Esophagus (tissue), 2 donors: ENCODE results near the gene LHX4. TPM values are rescaled to one million over a fixed set of nuclear protein-coding genes. Genes with fewer than 3 reads are reported as not detected.

Source experiments
- H3K27ac ChIP-seq, 2 donors: one replicate each; pipeline ENCODE4 v1.5.1; 2013; ENCODE audit warnings: low read depth in 2 of 2, mild to moderate bottlenecking in 2 of 2, inconsistent platforms in 1 of 2, low read length in 1 of 2, moderate library complexity in 1 of 2
- H3K27me3 ChIP-seq, 2 donors: one replicate each; pipeline ENCODE4 v1.6.1; 2013; ENCODE audit warnings: low read length in 2 of 2, control low read depth in 1 of 2, mild to moderate bottlenecking in 1 of 2; ENCODE audit not compliant: insufficient read depth in 2 of 2, control insufficient read depth in 1 of 2
- H3K36me3 ChIP-seq, 2 donors: one replicate each; pipeline ENCODE4 v1.6.1; 2013; ENCODE audit warnings: low read length in 1 of 2; ENCODE audit not compliant: control insufficient read depth in 2 of 2, insufficient read depth in 2 of 2
- H3K4me1 ChIP-seq, 2 donors: one replicate each; pipeline ENCODE4 v1.6.1; 2013; ENCODE audit warnings: low read length in 1 of 2; ENCODE audit not compliant: control insufficient read depth in 2 of 2, insufficient read depth in 2 of 2
- H3K4me3 ChIP-seq, 2 donors: one replicate each; pipeline ENCODE4 v1.5.1; 2013; ENCODE audit warnings: low read length in 2 of 2, mild to moderate bottlenecking in 2 of 2, low read depth in 1 of 2, moderate library complexity in 1 of 2
- H3K9me3 ChIP-seq, 2 donors: one replicate each; pipeline ENCODE4 v1.6.1; 2013; ENCODE audit warnings: mild to moderate bottlenecking in 2 of 2, low read depth in 1 of 2, low read length in 1 of 2, moderate library complexity in 1 of 2; ENCODE audit not compliant: control insufficient read depth in 2 of 2, insufficient read depth in 1 of 2
- WGBS, 2 donors: extraction: QIAGEN DNeasy Blood & Tissue Kit; methylation state at CpG; one replicate each; pipeline ENCODE4 v1.1.7; 2013; 5-methylcytosine and 5-hydroxymethylcytosine counted together
- polyA plus RNA-seq, 2 donors: library from polyadenylated mRNA; stranded (reverse); fragments of 200-250 nt; gene quantifications; one replicate each; pipeline ENCODE4 v1.2.3, GENCODE V29; 2013
- donor health status: healthy with polysubstance abuse.
- donor health status: Bipolar disorder and iron deficiency.

The LHX4 gene
- polyA plus RNA-seq, 2 donors = 0.13 to 0.28 TPM

DNA sequence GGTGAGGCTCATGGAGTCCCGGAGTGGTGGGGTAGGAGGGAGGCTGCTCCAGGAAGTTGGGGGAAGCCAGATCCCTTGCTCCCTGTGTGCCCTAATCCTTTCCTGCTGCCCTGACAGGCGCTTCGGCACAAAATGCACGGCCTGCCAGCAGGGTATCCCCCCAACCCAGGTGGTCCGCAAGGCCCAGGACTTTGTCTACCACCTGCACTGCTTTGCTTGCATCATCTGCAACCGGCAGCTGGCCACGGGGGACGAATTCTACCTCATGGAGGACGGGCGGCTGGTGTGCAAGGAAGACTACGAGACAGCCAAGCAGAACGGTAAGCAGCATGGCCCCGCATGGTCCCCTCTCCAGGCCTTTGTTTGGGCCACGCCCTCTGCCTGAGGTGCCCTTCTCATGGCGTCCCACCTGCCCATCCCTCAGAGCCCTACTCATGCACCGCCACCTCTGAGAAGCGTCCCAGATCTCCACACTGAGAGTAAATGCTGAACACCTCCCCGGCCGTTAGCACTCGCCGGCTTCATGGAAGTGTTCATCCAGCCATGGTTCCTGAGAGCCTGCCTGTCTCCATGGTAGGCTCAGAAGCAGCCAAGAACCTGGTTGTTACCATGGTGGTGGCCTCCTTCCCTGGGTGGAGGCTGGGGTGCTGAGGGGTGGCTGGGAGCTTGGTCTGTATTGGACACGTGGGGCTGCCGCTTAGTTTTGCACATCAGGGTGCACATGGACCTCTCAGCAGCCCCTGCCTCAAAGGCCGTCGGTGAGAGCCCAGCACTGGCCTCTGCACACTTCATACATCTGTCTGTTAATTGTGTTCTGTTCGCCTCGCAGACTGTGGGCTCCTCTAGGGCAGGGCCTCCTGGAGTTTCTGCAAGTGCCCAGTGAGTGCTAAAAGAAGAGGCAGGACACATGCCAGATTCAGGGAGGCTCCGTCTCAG, 36.5 kb downstream of the LHX4 start:
- no peaks in the 10 kb centered on the region for H3K4me1 ChIP-seq
- no peaks in the 10 kb centered on the region for H3K36me3 ChIP-seq
- WGBS, 2 donors = 86 to 88% methylated on average over 28 of the region's 28 CpGs
- H3K27me3 ChIP-seq = no peaks in the 10 kb centered on the region
- H3K9me3 ChIP-seq = no peaks in the 10 kb centered on the region
- no peak overlapping the region for H3K4me3 ChIP-seq
- H3K27ac ChIP-seq = no peak overlapping the region

DNA sequence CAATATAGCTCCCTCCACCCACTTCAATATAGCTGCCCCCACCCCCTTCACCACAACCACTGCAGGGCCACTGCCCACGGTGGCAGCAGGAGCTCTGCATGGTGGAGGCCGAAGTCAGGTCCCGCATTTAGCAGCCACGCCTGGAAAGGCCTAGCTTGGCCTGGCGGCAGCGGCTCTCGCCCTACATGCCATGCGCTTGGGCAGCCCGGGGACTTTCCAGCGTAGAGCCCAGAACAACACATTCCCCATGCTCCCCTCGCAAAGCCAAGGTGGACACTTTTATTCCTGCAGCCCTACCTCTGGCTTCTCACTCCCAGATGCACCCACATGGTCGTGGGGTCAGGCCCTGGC, 37.1 kb downstream of the LHX4 start:
- H3K27me3 ChIP-seq = no peaks in the 10 kb centered on the region
- H3K9me3 ChIP-seq = no peaks in the 10 kb centered on the region
- H3K4me3 ChIP-seq = no peak overlapping the region
- H3K36me3 ChIP-seq = no peaks in the 10 kb centered on the region
- no peaks in the 10 kb centered on the region for H3K4me1 ChIP-seq
- 90 to 95% methylated on average over 12 of the region's 12 CpGs for WGBS, 2 donors
- no peak overlapping the region for H3K27ac ChIP-seq

DNA sequence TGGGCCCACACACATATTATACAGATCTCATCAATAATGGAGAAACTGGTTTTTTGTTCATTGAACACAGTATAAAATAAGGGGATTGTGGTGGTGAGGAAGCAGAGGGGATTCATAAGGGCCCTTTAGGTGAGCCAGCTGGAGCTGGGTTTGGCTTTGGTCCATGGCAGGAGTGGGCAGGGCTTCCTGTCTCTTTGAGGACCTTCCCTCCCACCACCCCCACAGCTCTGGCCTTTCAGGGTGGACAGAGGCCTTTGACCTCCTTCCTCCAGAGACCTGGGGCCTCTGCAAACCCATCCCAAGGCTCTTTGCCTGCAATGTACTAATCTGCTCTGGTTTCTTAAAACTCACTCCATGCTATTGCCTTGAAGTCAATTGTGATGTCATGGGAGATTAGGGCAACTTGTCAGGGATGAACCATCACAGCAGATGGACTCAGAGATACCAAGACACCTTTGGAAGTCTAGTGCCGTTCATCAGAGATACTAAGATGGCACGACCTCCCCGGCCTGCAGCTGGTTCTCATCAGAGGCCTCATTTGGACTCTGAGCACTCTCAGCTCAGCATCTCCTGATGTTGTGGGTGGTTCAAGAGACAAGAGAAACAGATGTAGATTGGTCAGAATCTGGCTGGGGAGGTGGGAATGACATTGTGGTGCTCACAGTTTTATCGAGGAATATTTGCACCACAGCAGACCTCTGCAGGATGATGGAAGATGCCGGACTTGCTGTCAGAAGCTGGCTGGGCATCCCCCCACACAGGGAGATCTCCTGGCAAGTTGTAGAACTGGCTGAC, 37.9 kb downstream of the LHX4 start:
- 78 to 89% methylated on average over 5 of the region's 5 CpGs for WGBS, 2 donors
- H3K27me3 ChIP-seq = no peaks in the 10 kb centered on the region
- H3K27ac ChIP-seq = no peak overlapping the region
- H3K9me3 ChIP-seq = no peaks in the 10 kb centered on the region
- no peaks in the 10 kb centered on the region for H3K4me1 ChIP-seq
- no peak overlapping the region for H3K4me3 ChIP-seq
- no peaks in the 10 kb centered on the region for H3K36me3 ChIP-seq

GRCh38 chr1:180268556-180269075, 38.6 kb downstream of the LHX4 start:
- H3K9me3 ChIP-seq = no peaks in the 10 kb centered on the region
- 71 to 74% methylated on average over 9 of the region's 9 CpGs for WGBS, 2 donors
- H3K27me3 ChIP-seq = no peaks in the 10 kb centered on the region
- no peaks in the 10 kb centered on the region for H3K36me3 ChIP-seq
- H3K4me3 ChIP-seq = no peak overlapping the region
- no peak overlapping the region for H3K27ac ChIP-seq
- H3K4me1 ChIP-seq = no peaks in the 10 kb centered on the region

GRCh38 chr1:180269645-180270529, 39.8 kb downstream of the LHX4 start:
- H3K36me3 ChIP-seq = peaks cover 0 to 6% of the 10 kb centered on the region in 2 donors
- H3K27me3 ChIP-seq = no peaks in the 10 kb centered on the region
- H3K4me1 ChIP-seq = no peaks in the 10 kb centered on the region
- 58 to 62% methylated on average over 14 of the region's 14 CpGs for WGBS, 2 donors
- no peak overlapping the region for H3K27ac ChIP-seq
- H3K4me3 ChIP-seq = no peak overlapping the region
- H3K9me3 ChIP-seq = no peaks in the 10 kb centered on the region

- Histone ChIP-seq H3K27me3 (no peaks in the 10 kb centered on the region), H3K9me3 (no peaks in the 10 kb centered on the region), H3K27ac (no peak overlapping the region), H3K4me3 (no peak overlapping the region), H3K4me1 (no peaks in the 10 kb centered on the region), H3K36me3 (peaks cover 0 to 6% of the 10 kb centered on the region in 2 donors)
- WGBS, 2 donors = 60 to 73% methylated on average over 8 of the region's 8 CpGs
Measured at GRCh38 chr1:180270530-180271271, 40.6 kb downstream of the LHX4 start.

DNA sequence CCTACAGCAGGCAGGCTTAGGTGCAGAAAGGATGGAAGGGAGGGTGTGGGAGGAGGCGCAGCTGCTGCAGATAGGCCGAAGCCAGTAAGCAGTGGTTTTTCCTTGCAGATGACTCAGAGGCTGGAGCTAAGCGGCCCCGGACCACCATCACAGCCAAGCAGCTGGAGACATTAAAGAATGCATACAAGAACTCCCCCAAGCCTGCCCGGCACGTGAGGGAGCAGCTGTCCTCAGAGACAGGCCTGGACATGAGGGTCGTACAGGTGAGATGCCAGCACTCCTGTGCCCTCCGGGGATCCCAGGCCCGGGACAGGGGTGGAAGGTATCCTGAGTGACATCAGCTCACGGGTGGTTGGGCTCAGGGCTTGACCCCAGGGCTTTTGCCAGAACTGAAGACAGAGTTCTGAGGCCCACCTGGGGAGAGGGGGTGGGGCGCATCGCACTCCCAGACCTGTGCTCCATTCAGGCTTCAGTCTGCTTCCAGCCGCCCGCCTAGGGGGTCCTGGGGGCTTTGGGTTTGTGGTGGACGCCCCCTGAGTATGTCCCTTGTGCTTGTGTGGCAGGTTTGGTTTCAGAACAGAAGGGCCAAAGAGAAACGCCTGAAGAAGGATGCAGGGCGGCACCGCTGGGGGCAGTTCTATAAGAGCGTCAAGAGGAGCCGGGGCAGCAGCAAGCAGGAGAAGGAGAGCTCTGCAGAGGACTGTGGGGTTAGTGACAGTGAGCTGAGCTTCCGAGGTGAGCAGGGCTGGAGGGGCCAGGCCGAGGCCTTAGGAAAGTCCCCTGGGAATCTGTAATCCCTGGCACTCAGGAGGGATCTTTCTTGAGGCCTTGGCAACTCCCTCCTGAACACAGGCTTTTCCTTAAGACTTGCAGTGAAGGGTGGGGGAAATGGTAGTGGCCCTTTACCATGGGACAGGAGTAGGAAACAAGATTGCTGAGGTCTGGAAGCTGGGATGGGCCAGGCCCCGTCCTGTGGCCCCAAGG, 41.5 kb downstream of the LHX4 start:
- H3K27ac ChIP-seq = no peak overlapping the region
- 69 to 73% methylated on average over 23 of the region's 23 CpGs for WGBS, 2 donors

DNA sequence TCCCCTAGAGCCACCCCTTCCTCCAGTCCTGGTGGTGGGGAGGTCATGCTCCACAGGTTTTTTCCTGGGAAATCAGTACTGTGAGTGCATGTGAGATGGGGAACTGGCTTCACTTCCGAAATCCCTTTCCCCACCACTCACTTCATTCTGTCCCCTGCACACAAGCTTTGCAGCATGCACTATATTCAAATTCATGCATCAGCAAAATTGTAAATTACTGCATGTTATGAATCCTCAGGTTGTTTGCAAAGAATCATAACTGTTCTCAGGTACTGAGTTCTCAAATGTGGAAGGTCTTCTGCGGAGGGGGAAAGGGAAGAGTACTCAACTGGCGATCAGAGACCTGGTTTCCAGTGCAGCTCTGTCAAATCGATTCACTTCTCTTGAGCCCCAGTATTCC, 42.3 kb downstream of the LHX4 start:
- H3K36me3 ChIP-seq = peaks cover 0 to 6% of the 10 kb centered on the region in 2 donors
- no peak overlapping the region for H3K27ac ChIP-seq
- H3K9me3 ChIP-seq = no peaks in the 10 kb centered on the region
- no peak overlapping the region for H3K4me3 ChIP-seq
- WGBS, 2 donors = 95 to 97% methylated on average over 4 of the region's 4 CpGs
- H3K27me3 ChIP-seq = no peaks in the 10 kb centered on the region
- H3K4me1 ChIP-seq = no peaks in the 10 kb centered on the region

More for the DNA sequence above, 41.5 kb downstream of the LHX4 start:
- no peaks in the 10 kb centered on the region for H3K27me3 ChIP-seq
- H3K36me3 ChIP-seq = peaks cover 0 to 6% of the 10 kb centered on the region in 2 donors
- no peaks in the 10 kb centered on the region for H3K9me3 ChIP-seq
- no peak overlapping the region for H3K4me3 ChIP-seq
- H3K4me1 ChIP-seq = no peaks in the 10 kb centered on the region
